WERI-Rb-1 (cell line): ENCODE measurements around the gene CYP1A2.
A peak's percentile ranks its signal among the peaks of the same experiment; 100 is the strongest.

Source experiments
- DNase-seq: peaks from one replicate; pipeline ENCODE4 v3.0.0-alpha.2; 2020
- H3K27ac ChIP-seq: fragments of 250-450 bp; sonication (Bioruptor Pico); 2 replicates; pipeline ENCODE4 v1.5.1; 2020; ENCODE audit warnings: mild to moderate bottlenecking, moderate library complexity
- H3K27me3 ChIP-seq: fragments of 250-450 bp; sonication (Bioruptor Pico); 2 replicates; pipeline ENCODE4 v1.5.1; 2021; ENCODE audit warnings: mild to moderate bottlenecking, low read depth, moderate library complexity; ENCODE audit not compliant: insufficient read depth, severe bottlenecking
- H3K36me3 ChIP-seq: fragments of 250-450 bp; sonication (Bioruptor Pico); 2 replicates; pipeline ENCODE4 v1.5.1; 2020; ENCODE audit warnings: mild to moderate bottlenecking, moderate library complexity
- H3K4me3 ChIP-seq: 2 replicates; pipeline ENCODE4 v1.5.1; 2011; ENCODE audit warnings: low read depth, mild to moderate bottlenecking, control low read depth, low read length
- H3K9me3 ChIP-seq: fragments of 250-450 bp; sonication (Bioruptor Pico); 2 replicates; pipeline ENCODE4 v1.5.1; 2021; ENCODE audit warnings: mild to moderate bottlenecking, moderate library complexity; ENCODE audit not compliant: severe bottlenecking
- CTCF ChIP-seq: IDR thresholded peaks from 2 replicates; pipeline ENCODE4 v1.5.1; 2011; ENCODE audit warnings: low read depth, mild to moderate bottlenecking, control low read depth, inconsistent platforms, low read length

Gene CYP1A2

GRCh38 chr15:74716651-74717050 is 32.0 kb upstream of the CYP1A2 start:
- TF ChIP-seq CTCF = no peak
- H3K9me3 ChIP-seq = no peaks in the 10 kb centered on the region
- H3K36me3 ChIP-seq = no peaks in the 10 kb centered on the region
- no peak overlapping the region for H3K4me3 ChIP-seq
- no peak for DNase-seq
- H3K27me3 ChIP-seq = no peaks in the 10 kb centered on the region
- no peak overlapping the region for H3K27ac ChIP-seq

GRCh38 chr15:74722591-74722990 is 26.1 kb upstream of the CYP1A2 start:
- DNase-seq = no peak
- Histone ChIP-seq H3K4me3 (no peak overlapping the region), H3K9me3 (no peaks in the 10 kb centered on the region), H3K36me3 (no peaks in the 10 kb centered on the region), H3K27ac (no peak overlapping the region), H3K27me3 (no peaks in the 10 kb centered on the region)
- no peak for TF ChIP-seq CTCF

GRCh38 chr15:74723187-74723586 is 25.5 kb upstream of the CYP1A2 start:
- Histone ChIP-seq H3K9me3 (no peaks in the 10 kb centered on the region), H3K4me3 (no peak overlapping the region), H3K36me3 (no peaks in the 10 kb centered on the region), H3K27ac (no peak overlapping the region), H3K27me3 (no peaks in the 10 kb centered on the region)
- TF ChIP-seq CTCF = no peak
- DNase-seq = no peak

- no peaks in the 10 kb centered on the region for H3K9me3 ChIP-seq
- DNase-seq = peak; percentile 13
- H3K27me3 ChIP-seq = no peaks in the 10 kb centered on the region
- H3K27ac ChIP-seq = no peak overlapping the region
- no peak for TF ChIP-seq CTCF
- H3K4me3 ChIP-seq = no peak overlapping the region
- H3K36me3 ChIP-seq = no peaks in the 10 kb centered on the region
Observed at GRCh38 chr15:74723754-74724334, 24.8 kb upstream of the CYP1A2 start.

GRCh38 chr15:74724570-74725224 is 23.9 kb upstream of the CYP1A2 start:
- Histone ChIP-seq H3K36me3 (no peaks in the 10 kb centered on the region), H3K27me3 (no peaks in the 10 kb centered on the region), H3K4me3 (no peak overlapping the region), H3K27ac (no peak overlapping the region), H3K9me3 (no peaks in the 10 kb centered on the region)
- TF ChIP-seq CTCF = no peak
- no peak for DNase-seq
